NCI-H2171 treated with DMSO at 0.1 percent for 48 hours (cell line): ENCODE measurements around the gene STING1.
"Not testable (repeated sequence)": the region's sequence is repeated elsewhere in the genome, so short reads cannot be mapped to it uniquely, and the experiment has no call there.

Experiments used
- DNase-seq: peaks from one replicate; lab custom pipeline; 2025; lab: John Stamatoyannopoulos, UW

STING1 gene

DNA sequence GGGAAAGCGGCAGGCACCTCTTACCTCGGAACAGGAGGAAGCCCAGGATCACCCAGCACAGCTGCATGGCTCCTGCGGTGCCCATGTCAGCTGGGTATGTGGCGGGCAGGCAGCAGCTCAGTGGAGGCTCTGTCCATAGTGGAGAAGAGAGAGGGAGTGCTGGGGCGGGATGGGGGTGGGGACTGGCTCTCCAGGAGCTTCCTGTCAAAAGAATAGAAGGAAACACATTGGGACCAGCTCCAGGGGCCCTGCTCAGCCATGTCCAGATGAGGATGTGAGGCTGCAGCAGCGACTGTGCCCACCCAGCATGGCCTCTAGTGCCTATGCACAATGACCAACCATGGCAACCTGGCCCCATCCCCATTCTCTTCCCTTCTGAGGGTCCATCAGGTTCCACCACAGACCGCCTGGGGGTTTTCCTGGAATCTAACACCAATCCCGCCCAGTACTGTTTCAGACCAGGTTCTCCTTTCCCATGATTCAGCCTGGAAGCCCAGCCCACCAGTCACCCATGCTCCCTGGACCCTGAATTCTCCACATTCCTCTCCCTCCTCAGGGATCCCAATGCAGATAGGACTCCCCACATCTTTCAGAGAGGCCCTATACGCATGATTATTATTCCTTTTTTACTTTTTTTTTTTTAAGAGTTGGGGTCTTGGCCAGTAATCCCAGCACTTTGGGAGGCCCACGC, 19.8 kb downstream of the STING1 start, which contains the start of gene ECSCR:
TSS of gene ECSCR (minus strand) at position 158 of the 691 bp plus-strand sequence. CDS start at position 85, 73 bp downstream.
- no peak for DNase-seq

DNA sequence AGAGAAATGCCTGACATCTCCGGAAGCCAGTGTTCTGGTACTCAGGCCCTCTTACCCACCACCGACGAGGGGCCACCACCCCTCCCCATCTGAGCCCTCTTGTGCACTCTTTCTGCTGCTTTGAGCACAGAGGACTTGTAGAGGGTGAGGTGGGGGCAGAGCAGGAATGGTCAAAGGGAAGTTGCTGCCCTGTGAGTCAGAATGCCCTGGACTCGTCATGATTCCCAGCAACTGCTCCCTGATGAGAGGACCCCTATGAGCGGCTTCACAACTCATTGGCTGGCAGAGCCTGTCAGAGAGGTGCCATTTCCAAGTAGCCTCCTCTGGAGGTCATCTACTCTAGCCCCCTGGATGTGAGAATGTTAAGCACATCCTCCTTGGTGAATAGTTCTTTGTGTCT, 20.9 kb downstream of the STING1 start:
- no peak for DNase-seq

DNA sequence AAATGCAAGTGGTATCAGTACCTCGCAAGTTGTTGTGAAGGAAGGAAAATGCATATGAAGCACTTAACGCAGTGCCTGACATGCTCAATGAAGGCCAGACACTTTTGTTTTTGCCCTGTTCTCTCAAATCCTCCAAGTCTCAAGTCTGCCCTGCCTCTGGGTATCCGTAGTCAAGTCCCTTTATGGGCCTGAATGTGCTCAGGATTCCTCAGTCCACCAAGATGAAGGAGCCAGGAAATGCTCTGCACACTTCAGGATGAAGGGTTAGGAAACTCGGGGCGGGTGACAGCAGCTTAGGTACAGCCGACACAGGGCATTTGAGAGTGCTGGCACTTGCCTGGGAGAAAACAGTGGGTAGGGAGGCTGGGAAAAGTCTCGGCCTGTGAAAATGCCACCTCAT, 21.4 kb downstream of the STING1 start:
- DNase-seq: no peak

DNA sequence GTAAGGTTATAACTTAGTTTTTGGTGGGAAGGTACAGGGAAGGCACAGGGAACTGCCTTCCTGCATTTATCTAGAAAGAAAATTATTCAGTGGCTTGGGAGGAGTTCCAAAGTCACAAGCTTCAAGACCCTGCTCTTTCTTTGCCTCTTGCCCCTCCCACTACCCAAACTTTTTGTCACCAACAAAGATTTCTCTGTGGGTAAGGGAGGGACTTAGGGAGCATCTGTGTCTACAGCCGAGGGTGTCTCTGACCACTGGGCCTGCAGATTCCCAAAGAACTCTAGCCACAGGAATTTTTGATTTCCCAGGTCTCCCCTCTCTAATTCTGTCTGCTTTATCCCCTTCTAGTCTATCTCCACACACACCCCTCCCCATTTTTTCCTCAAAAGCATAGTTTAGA, 22.1 kb downstream of the STING1 start:
- no peak for DNase-seq

DNA sequence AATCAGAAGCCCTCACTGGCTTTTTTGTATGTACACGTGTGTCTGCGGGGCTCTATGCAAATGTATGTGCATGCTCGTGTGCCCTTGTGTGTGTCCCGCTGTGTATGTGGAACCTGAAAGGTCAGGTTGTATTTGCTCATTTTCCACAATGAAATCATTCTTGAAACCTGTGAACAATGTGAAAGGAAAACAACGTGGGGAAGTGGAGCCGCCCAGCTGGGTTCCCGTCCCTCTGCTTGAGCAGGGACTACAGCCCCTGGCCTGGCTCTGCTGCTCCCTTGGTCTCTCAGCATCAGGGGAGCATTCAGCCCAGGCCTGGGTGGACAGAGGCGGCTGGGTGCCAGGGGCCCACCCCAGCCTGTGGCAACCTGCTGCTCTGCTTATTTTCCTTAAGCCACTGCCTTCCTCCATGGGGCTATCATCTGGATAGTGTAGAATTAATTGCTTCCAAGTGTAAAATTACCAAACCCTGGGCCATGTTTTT, 23.1 kb downstream of the STING1 start:
- no peak for DNase-seq

DNA sequence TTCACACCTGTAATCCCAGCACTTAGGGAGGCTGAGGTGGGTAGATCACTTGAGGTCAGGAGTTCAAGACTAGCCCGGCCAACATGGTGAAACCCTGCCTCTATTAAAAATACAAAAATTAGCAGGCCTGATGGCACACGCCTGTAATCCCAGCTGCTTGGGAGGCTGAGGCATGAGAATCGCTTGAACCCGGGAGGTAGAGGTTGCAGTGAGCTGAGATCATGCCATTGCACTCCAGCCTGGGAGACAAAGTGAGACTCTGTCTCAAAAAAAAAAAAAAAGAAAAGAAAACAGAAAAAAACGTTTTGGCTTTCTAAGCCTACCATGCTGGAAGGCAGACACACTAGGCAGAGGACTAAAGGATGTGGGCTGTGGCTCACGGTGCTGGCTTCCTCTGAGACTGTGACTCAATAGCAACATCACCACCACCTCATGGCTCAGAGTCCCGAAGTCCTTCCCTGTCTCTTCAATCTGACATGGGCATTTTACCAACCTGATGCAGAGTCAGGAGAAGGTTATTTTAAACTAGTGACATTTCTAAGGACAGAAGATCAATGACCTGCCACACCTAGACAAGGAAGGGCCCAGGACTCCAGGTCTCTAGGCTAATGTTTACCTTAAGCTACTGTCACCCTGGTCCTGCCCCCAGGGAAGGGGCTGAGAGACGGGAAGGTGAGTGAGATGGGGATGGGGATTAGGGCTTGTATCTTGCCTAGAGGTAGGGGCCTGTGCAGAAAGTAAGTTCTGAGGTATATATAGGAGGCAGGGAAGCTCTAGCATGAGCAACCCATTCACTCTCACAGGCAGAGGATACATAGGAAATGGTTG, 23.8 kb downstream of the STING1 start:
- DNase-seq: no peak

DNA sequence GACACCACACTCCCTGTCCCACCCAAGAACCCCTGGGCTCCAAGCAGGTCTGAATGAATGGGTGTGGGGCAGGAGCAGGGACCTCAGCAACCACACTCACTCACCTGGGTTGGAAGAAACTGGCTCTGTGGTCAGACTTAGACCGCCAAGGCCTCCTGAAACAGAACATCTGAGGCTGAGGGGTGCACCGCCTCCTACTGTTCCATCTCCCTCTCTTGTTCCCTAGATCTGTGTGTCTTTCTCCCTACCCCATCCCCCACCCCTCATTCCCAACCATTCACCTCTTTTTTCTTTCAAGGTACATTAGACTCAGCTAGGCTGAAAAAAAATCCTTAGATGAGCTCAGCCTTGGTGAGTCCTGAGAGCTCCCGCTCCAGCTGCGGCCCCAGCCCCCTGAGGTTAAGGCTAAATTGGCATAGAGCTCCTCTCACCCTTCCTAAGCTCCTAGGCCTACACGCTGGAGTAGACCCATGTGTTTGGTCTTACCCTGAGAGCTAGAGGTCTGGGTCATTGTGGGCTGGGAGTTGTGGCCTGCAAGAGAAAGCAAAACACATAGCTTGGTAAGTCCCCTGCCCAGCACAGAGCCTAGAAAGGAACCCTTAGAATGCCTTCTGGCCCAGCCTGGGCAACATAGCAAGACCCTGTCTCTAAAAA, 24.8 kb downstream of the STING1 start:
- DNase-seq: no peak

DNA sequence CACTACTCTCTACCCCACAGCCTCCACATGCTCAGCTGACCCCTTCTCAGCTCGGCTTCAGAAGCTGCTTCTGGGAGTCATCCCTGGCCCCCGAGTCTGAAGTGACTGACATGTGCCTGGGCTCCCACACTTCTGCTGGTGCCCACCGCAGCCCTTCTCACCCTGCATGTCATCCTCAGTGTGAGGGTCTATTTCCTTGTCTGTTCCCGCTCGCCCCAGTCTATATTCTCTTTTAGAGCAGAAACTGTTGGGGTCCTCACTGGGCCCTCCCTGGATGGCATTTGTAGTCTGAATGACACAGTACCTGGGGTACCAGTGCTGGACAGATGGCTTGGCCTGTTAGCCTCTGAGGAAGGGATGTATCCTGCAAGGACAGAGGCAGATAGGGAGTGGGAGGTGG, 25.3 kb downstream of the STING1 start:
- no peak for DNase-seq

DNA sequence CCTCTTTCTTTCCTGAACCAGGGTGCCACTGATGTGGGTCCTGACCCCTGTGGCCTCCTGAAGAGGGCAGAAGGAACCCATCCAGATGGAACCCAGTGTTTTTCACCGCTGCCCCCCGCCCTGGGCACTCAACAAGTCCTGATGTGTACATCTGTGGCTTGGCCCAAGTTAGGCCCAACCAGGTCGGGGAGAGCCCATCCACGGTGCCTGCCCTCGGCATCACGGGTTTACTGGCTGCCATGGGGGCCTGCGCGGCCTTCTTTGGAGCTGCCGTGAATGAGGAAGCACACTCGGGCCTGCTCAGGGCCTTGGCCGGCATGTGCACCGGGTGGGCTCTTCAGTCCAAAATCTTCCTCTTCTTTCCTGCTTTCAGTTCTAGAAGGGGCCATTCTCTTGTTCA, 25.8 kb downstream of the STING1 start:
- no peak for DNase-seq

DNA sequence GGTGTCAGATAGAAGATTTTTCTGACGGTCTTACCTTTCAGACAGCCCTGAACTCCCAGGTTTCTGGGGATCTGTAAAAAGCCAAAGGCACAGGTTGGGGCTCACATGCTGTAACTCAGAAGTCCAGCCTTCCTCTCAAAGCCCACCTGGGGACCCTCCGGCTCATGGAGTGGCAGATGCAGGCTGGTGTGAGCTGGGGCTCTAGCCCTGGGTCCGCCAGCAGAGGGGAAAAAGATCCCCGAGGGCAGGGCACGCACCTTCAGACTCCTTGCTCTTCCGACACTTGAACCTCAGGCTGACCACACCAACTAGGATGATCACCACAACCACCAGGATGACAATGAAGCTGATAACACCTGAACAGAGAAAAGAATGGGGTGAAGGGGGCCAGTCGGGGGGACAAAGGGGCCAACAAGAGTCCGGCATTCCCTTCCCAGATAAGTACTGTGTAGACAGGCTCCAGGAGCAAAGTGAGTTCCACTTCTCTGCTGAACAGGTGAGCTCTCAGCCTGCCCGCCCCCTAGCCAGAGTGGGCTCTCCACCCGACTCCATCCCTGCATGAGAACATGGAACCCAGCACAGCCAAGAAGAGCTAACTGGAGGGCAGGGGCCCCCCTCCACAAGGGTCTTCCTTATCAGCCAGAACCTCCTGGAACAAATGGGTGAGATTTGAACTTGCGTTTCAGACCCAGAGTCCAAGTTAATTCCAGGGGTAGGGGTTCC, 27.8 kb downstream of the STING1 start:
- no peak for DNase-seq

DNA sequence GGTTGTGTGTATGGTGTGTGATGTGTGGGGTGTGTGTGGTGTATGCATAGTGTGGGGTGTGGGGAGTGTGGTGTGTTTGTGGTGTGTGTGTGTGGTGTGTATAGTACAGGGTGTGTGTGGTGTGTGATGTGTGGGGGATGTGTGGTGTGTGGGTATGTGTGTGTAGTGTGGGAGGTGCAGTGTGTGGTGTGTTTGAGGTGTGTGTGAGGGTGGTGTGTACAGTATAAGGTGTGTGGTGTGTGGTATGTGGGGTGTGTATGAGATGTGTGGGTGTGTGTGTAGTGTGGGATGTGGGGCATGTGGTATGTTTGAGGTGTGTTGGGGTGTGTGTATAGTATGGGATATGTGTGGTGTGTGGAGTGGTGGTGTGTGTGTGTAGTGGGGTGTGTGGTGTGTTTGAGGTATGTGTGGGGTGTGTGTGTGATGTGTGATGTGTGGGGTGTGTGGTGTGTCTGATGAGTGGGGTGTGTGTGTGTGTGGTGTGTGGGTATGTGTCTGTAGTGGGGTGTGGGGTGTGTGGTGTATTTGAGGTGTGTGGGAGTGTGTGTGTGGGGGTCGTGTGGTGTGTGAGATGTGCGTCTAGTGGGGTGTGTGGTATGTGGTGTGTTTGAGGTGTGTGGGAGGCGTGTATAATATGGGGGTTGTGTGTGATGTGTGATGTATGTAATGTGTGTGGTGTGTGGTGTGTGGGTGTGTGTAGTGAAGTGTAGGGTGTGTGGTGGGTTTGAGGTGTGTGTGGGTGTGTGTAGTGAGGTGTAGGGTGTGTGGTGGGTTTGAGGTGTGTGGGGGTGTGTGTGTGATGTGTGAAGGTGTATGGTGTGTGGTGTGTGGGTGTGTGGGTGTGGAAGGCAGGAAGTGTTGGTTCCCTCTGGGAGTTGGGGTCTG, 28.6 kb downstream of the STING1 start:
- DNase-seq: no peak

DNA sequence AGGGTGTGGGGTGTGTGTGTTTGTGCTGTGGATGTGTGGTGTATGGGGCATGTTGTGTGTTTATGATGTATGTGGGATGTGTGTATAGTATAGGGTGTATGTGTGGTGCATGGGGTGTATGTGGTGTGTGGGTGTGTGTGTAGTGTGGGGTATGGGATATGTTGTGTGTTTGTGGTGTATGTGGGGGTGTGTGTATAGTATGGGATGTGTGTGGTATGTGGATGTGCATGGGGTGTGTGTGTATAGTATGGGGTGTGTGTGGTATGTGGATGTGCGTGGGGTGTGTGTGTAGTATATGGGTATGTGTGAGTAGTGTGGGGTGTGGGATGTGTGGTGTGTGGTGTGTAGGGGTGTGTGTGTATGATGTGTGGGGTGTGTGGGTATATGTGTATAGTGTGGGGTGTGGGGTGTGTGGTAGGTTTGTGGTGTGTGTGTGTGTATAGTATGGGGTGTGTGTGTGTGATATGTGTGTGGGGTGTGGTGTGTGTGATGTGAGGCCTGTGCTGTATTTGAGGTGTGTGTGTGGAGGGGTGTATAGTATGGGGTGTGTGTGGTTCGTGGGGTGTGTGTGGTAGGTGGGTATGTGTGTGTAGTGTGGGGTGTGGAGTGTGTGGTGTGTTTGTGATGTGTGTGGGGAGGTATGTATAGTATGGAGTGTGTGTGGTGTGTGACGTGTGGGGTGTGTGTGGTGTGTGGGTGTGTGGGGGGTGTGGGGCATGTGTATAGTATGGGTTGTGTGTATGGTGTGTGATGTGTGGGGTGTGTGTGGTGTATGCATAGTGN, 30.5 kb downstream of the STING1 start:
- no peak for DNase-seq

DNA sequence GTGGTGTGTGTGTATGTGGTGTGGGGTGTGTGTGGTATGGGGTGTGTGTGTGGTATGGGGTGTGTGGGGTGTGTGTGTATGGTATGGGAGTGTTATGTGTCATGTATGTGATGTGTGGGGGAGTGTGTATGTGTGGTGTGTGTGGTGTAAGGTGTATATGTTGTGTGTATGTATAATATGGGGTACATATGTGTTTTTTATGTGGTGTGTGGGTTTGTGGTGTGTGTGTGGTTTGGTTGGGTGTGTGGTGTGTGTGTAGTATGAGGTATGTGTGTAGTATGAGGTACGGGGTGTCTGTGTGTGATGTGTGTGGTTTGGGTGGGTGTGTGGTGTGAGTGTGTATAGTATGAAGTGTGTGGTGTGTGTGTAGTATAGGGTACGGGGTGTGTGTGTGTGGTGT, 31.4 kb downstream of the STING1 start:
- no peak for DNase-seq

DNA sequence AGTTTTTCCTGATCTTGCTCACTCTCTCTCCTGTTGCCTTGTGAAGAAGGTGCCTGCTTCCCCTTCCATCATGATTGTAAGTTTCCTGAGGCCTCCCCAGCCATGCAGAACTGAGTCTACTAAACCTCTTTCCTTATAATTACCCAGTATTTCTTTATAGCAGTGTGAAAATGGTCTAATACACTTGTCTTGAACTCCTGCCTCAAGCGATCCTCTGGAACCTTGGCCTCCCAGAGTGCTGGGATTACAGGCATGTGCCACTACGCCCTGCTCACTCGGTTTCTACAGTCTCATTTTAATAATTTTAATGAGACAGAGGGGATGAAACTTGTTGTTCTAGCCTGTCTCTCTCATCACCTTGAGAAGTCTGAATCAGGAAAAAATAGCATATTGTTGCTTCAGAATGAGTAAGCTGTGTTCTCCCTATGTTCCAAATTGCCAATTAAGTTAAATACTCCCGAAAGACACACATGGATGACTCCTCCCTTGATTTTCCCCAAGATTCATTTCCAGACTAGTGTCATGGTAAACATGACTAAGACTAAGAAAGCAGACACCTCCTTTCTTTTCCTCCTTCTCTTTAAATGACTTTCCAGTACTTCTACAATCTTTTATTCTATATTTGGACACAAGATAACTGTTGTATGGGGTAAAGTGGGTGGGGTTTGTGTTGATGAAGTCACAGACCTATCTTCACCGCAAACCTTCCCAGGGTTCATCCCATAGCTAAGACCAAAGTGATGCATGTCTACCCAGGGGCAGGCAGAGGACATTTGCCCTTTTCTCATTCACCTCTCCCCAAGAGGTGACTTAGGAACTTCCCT, 35.4 kb downstream of the STING1 start:
- DNase-seq: no peak

DNA sequence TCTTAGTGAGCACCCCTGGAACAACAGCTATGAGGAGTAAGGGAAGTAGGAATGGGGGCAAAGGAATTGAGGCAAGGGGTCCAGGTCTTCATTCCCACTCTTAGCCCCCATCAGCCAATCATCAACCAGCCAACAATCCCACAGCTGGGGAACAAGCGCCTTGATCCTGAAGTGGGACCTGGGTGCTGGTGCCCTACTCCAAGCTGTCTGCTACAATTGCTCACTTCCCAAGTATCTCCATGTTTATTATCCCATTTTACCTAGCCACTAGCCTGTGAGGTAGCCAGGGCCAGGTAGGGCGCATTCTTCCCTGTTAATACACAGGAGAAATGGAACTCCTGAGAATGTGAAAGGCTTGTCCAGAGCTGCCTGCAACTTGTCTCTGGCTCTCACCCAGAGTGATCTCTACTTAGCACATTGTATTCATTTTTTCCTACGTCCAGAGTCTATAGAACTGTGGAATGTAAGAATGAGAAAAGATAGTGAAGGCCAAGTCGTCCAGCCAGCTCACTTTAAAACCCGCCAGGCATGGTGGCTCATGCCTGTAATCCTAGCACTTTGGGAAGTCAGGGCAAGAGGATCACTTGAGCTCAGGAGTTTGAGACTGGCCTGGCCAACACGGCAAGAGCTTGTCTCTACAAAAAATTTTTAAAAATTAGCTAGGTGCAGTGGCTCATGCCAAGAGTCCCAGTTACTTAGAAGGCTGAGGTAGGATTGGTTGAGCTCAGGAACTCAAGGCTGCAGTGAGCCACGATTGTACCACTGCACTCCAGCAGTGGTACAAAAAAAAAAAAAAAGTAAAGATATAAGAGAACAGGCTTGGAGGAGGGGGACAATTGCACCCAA, 37.0 kb downstream of the STING1 start:
- no peak for DNase-seq

DNA sequence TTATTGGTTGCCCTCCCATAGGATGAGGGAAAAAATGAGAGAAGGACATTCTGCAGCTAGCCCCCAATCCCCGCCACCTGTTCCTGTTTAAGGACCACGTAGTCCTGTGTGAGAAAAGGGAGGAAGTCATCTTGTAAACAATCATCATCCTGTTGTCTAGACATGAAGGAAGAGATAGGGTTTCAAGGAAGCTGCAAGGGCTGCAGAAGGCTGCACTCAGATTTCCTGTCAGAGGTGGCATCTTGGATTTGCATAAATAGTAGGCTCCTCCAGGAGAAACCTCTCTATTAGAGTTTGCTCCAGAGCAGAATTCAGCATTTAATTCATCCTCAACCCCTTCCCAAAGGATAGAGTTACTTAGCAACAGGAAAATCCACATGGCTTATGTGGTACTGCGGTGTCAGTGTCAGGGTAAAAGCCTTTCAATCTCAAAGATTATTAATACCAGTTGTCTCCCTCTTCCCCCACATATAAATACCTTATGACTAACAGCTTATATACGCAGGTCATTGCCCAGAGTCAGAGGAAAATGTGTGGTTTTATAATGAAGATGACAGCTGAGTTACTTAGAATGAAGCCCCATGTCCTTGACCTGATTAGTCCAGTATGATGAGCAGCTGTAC, 38.6 kb downstream of the STING1 start:
- DNase-seq: peak; percentile 44

DNA sequence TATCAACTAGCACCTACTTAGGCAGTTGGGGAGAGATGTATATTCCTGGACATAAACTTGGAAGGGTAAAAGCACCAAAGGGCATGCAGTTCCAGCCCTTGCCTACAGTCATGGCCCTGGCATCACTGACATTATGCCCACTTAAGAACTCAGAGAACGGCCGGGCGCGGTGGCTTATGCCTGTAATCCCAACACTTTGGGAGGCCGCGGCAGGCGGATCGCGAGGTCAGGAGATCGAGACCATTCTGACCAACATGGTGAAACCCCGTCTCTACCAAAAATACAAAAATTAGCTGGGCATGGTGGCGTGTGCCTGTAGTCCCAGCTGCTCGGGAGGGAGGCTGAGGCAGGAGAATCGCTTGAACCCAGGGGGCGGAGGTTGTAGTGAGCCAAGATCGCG, 42.1 kb downstream of the STING1 start:
- DNase-seq: not testable (repeated sequence)
